VCaP (cell line): Measurements from ENCODE around the gene PCSK6.
"Not testable (repeated sequence)": the region's sequence is repeated elsewhere in the genome, so short reads cannot be mapped to it uniquely, and the experiment has no call there.

Experiments used
- H3K27ac ChIP-seq: fragments of 450-650 bp; 2 replicates; pipeline ENCODE4 v1.5.1; 2017
- CTCF ChIP-seq: fragments of 450-650 bp; conservative IDR thresholded peaks from 2 replicates; pipeline ENCODE4 v1.5.1; 2017; ENCODE audit warnings: mild to moderate bottlenecking, moderate library complexity

The PCSK6 gene

GRCh38 chr15:101358895-101359294 is 130.6 kb downstream of the PCSK6 start:
- TF ChIP-seq CTCF, result no peak
- H3K27ac ChIP-seq, result no peak overlapping the region

GRCh38 chr15:101357885-101358284 is 131.6 kb downstream of the PCSK6 start:
- H3K27ac ChIP-seq, result no peak overlapping the region

GRCh38 chr15:101357333-101357732 is 132.2 kb downstream of the PCSK6 start:
- H3K27ac ChIP-seq, result no peak overlapping the region
- no peak for TF ChIP-seq CTCF

More at GRCh38 chr15:101357885-101358284, 131.6 kb downstream of the PCSK6 start:
- no peak for TF ChIP-seq CTCF

GRCh38 chr15:101356512-101357172 is 132.9 kb downstream of the PCSK6 start:
- H3K27ac ChIP-seq, result not testable (repeated sequence)

- TF ChIP-seq CTCF, result no peak
Observed at GRCh38 chr15:101355678-101356464, 133.6 kb downstream of the PCSK6 start.

GRCh38 chr15:101354891-101355623 is 134.4 kb downstream of the PCSK6 start:
- no peak for TF ChIP-seq CTCF
- no peak overlapping the region for H3K27ac ChIP-seq

More at GRCh38 chr15:101355678-101356464, 133.6 kb downstream of the PCSK6 start:
- no peak overlapping the region for H3K27ac ChIP-seq

- H3K27ac ChIP-seq, result no peak overlapping the region
- no peak for TF ChIP-seq CTCF
Observed at GRCh38 chr15:101353240-101353639, 136.3 kb downstream of the PCSK6 start.
